Stimulated activated CD4-positive, alpha-beta T cell treated with anti-CD3 and anti-CD28 coated beads, Interleukin-12 subunit alpha, Interleukin-12 subunit beta, amount 100 ng/mL, for 4 hours (primary cell): ENCODE results near the gene DAPP1.

Experiments used
- DNase-seq: peaks from one replicate; pipeline ENCODE4 v3.0.0-alpha.2; 2020

DAPP1 gene

GRCh38 chr4:99857307-99857706 lies 40.7 kb downstream of the DAPP1 start:
- no peak for DNase-seq

- DNase-seq, result no peak
These were observed 43.0 kb downstream of the DAPP1 start for GRCh38 chr4:99859618-99860017.

- no peak for DNase-seq
These were observed 43.9 kb downstream of the DAPP1 start for GRCh38 chr4:99860521-99860920.

GRCh38 chr4:99861120-99861905 lies 44.7 kb downstream of the DAPP1 start:
- no peak for DNase-seq

- DNase-seq, result no peak
These were observed 47.2 kb downstream of the DAPP1 start for GRCh38 chr4:99863804-99864203.

GRCh38 chr4:99868126-99868596 lies 51.5 kb downstream of the DAPP1 start:
- no peak for DNase-seq

GRCh38 chr4:99872570-99872969 lies 55.9 kb downstream of the DAPP1 start:
- DNase-seq, result no peak

GRCh38 chr4:99875071-99875470 lies 58.4 kb downstream of the DAPP1 start:
- no peak for DNase-seq

- no peak for DNase-seq
These were observed 60.3 kb downstream of the DAPP1 start for GRCh38 chr4:99876946-99877345.

GRCh38 chr4:99878604-99879003 lies 62.0 kb downstream of the DAPP1 start:
- DNase-seq, result no peak

GRCh38 chr4:99879458-99879857 lies 62.8 kb downstream of the DAPP1 start:
- DNase-seq, result no peak

- DNase-seq, result no peak
These were observed 68.5 kb downstream of the DAPP1 start for GRCh38 chr4:99885063-99885664.

- no peak for DNase-seq
These were observed 69.1 kb downstream of the DAPP1 start for GRCh38 chr4:99885687-99886086.

- no peak for DNase-seq
These were observed 69.5 kb downstream of the DAPP1 start for GRCh38 chr4:99886146-99886545.

- DNase-seq, result no peak
These were observed 71.2 kb downstream of the DAPP1 start for GRCh38 chr4:99887837-99888236.

GRCh38 chr4:99891351-99891750 lies 74.7 kb downstream of the DAPP1 start:
- DNase-seq, result no peak

- DNase-seq, result no peak
These were observed 76.4 kb downstream of the DAPP1 start for GRCh38 chr4:99893029-99893428.

GRCh38 chr4:99893839-99894160 lies 77.2 kb downstream of the DAPP1 start:
- no peak for DNase-seq

GRCh38 chr4:99894161-99894997 lies 77.8 kb downstream of the DAPP1 start, which contains the start of gene LAMTOR3:
TSS of gene LAMTOR3 (minus strand) at chr4:99894427. CDS start at chr4:99893963, 464 bp downstream.
- DNase-seq, result peak; percentile 83

GRCh38 chr4:99894998-99895397 lies 78.4 kb downstream of the DAPP1 start:
- DNase-seq, result no peak

GRCh38 chr4:99915449-99915848 lies 98.8 kb downstream of the DAPP1 start:
- DNase-seq, result no peak

GRCh38 chr4:99917575-99917974 lies 100.9 kb downstream of the DAPP1 start:
- no peak for DNase-seq

GRCh38 chr4:99918656-99919055 lies 102.0 kb downstream of the DAPP1 start:
- DNase-seq, result no peak
